COR-L47 (cell line): ENCODE results near the gene ACKR3.

Source experiments
- DNase-seq: peaks from one replicate; lab custom pipeline; 2025; lab: John Stamatoyannopoulos, UW

Gene ACKR3

DNA sequence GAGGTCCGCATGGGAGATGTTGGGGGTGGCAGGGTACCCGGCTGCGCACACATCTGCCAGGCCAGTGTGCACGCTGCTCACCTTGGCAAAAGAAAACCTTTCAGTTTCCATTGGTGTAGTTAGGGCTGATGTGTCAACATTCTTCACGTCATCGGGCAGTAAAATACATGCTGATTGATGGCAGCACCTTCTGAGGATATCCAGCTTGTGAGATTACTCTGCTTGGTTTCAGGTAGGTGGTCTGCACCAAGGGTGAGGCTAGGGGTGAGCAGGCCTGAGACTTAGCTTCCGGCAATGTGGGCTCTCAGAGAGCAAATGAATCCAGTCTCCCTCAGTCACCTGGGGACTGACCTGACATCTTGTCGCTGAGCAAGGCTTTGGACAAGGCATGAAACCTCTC is 19.3 kb upstream of the ACKR3 start:
- no peak for DNase-seq

- DNase-seq, result no peak
Measured at GRCh38 chr2:236550701-236551465, 18.7 kb upstream of the ACKR3 start.

DNA sequence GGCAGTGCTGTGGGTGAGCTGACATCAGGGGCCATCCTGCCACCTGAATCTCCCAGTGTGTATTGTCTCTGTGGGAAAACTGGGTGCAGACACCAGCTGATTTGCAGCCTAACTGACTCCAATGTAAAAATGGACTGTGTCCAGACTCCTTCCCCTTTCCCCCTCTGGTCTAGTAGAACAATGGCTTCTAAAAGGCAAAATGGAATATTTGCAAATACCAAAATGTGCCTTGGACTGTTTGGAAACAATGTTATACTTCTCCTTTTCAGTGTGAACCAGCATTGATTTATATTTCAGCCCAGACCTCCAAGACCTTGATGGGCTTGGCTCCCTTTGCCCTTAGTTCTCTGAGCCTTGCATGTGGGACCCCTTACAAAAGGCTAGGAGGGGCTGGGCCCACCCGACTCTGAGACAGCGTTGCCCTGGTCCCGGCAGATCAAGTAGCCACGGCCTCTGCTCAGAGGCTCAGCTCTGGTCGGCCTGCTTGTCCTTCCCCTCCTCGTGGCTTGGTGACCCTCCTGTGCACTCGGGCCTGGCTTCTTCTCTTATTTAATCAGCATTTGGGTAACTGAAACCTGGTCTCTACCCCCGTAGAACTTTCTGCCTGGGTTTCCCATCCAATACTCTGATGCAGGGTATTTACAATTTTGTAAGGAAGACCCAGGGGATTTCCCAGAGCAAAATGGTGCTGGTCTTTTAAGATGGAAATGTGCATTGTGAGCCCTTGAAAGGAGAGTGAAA is 18.0 kb upstream of the ACKR3 start:
- no peak for DNase-seq

- DNase-seq, result no peak
Measured at GRCh38 chr2:236552212-236552542, 17.4 kb upstream of the ACKR3 start.

DNA sequence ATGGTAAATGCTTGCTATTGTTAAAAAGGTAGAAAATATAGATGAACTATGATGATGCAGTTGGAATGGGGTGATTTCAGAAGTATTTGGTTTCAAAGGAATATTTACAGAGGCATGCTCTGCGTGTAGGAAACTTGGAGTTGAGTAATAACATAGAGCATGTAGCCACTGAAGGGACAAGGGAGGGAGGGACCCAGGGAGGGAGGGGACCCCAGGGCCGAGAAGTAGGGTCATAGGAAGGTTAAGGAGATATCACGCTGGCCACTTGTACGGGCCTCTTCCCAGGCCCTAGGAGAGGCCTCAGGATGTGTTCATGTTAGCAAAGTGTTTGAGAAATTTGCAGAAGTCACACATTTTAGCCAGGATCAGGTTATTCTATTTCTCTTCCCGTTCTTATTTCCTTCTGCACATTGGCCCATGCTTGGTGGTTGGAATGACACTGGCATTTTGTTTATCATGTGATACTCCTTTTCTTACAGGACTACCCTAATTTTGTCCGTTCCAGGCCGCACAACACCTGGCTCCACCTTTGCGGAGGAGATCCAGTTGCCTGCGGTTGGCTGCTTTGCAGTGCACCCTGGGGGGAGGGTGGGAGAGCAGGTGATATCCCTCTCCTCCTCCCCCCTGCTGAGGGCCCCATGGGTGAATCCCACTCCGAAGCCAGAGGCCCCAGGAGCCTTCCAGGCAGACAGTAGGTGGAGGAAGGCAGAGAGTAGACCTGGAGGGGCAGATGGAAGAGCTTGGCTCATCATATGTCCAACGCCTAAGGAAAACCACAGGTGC is 16.9 kb upstream of the ACKR3 start:
- DNase-seq, result no peak

DNA sequence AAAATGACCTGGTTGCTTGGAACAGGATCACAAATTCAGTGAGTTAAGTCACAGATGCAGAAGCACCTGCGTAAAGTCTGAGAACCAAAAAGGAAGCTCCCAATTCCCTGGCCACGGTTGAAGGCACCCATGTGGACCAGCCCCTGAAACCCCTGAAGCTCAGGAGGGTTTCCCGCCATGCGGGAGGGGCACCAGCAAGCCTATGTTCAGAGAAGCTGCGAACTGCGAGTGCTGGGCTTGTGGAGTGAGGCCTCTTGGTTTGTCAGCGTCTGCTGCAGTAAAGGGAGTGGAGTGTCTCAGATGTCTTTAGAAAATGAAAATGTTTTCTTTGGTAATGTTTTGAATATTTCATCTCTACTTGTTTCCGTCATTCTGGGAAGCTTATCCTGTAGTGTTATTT is 16.1 kb upstream of the ACKR3 start:
- DNase-seq, result no peak

GRCh38 chr2:236554629-236555282 is 14.9 kb upstream of the ACKR3 start:
- no peak for DNase-seq

- DNase-seq, result no peak
Measured at GRCh38 chr2:236555481-236555880, 14.1 kb upstream of the ACKR3 start.

DNA sequence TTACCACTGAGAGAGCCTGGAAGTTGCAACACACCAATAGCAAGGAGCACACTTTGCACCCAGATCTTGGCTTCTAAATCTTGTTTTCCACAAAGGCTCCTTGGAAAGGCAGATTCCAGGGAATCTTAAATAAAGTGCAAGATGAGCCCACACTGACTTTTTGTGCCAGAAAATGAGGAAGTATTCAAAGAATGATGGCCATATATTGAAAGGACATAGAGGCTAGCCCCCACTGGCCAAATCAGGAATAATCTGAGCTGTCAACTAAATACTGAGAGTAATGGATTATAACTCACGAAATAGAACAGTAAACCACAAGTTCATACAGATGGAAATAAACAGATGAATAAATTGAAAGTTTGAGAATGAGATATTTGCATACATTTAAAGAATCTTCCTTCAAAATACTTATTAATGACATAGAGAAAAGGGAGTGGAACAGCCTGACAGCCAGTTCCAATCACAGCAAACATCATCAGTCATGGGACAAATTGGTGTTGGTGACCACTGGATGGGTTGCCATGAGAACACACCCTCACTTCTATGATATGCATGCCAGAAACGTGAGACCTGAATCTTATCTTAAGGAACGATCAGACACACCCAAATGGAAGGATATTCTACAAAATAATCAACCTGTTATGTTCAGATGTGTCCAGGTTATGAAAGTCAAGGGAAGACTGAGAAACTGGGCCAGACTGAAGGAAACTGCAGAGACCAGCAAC is 12.2 kb upstream of the ACKR3 start:
- DNase-seq, result no peak

DNA sequence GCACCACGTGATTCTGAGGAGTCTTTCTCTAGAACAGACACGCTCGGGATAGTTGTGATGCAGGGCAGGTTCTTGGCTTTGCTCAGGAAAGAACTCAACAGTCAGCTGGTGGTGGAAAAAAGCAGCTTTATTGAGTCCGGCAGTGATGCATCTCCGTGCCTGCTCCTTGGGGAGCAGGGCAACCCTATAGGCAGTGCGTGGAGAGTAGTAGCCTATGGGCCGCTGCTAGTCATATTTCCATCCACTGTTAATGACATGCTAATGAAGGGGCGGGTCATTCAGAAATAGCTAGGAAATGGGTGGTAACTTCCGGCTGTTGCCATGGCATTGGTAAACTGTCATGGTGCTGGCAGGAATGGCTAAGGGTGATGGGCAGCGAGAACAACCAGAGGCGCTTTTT is 11.6 kb upstream of the ACKR3 start:
- no peak for DNase-seq

GRCh38 chr2:236558993-236559978 is 10.3 kb upstream of the ACKR3 start:
- no peak for DNase-seq

GRCh38 chr2:236561874-236562273 is 7.8 kb upstream of the ACKR3 start:
- DNase-seq, result no peak

DNA sequence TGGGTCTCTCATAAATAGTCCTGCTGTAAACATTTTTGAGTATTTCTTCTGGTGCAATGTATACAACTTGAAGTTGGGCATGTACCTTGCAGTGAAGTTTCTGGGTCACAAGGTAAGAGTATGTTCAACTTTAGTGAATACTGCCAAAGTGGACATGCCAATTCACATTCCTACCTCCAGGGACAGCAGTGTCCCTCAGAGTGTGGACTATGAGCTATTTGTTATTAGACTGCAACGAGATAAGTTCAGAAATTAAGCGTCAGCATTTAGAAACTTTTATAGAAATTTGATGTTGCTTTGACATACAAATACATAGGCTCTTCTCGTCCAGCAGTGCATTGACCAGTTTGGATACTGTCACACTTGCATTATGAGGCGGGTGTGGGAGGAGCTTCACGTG is 7.2 kb upstream of the ACKR3 start:
- no peak for DNase-seq

GRCh38 chr2:236563953-236564352 is 5.7 kb upstream of the ACKR3 start:
- DNase-seq, result no peak

- DNase-seq, result no peak
Measured at GRCh38 chr2:236565212-236565611, 4.4 kb upstream of the ACKR3 start.

GRCh38 chr2:236565879-236566402 is 3.7 kb upstream of the ACKR3 start:
- DNase-seq, result no peak

- DNase-seq, result no peak
Measured at GRCh38 chr2:236566596-236566995, 3.0 kb upstream of the ACKR3 start.

- no peak for DNase-seq
Measured at GRCh38 chr2:236568068-236568921, 1.3 kb upstream of the ACKR3 start.

- no peak for DNase-seq
Measured at GRCh38 chr2:236568922-236569572, 578 bp upstream of the ACKR3 start.
